Activated T-cell treated with anti-CD3 and anti-CD28 coated beads, Interleukin-2, amount 50 U/mL, for 48 hours (primary cell): ENCODE measurements around the gene RNF130.
A peak's percentile ranks its signal among the peaks of the same experiment; 100 is the strongest.

Experiments used
- DNase-seq, 2 experiments: peaks; one replicate each; pipeline ENCODE4 v3.0.0-alpha.2; 2020

The RNF130 gene

DNA sequence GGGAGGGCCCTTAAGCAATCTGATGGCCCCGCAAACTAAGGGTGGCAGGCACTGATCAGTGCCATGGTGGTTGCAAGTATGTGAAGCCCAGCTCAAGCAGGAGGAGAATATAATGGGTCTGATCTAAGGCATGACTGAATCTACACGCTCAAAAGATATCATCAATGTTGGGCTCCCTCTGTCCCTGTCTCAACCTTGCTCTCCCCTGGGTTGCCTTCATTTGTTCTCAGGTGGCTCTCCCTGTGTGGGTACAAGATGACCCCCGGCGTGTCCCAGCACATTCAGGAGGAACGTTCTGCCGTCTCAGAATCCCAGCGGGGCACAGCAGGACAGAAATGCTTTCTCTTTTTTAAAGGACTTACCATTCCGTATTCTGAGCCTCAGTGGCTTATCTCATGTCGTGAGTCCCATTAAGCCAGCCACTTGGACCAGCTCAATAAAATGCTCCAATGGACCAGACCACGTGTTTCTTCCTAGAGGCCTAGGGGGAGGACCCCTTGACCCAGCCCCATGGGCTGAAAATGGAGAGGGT is 12.0 kb upstream of the RNF130 start:
- no peak for DNase-seq

DNA sequence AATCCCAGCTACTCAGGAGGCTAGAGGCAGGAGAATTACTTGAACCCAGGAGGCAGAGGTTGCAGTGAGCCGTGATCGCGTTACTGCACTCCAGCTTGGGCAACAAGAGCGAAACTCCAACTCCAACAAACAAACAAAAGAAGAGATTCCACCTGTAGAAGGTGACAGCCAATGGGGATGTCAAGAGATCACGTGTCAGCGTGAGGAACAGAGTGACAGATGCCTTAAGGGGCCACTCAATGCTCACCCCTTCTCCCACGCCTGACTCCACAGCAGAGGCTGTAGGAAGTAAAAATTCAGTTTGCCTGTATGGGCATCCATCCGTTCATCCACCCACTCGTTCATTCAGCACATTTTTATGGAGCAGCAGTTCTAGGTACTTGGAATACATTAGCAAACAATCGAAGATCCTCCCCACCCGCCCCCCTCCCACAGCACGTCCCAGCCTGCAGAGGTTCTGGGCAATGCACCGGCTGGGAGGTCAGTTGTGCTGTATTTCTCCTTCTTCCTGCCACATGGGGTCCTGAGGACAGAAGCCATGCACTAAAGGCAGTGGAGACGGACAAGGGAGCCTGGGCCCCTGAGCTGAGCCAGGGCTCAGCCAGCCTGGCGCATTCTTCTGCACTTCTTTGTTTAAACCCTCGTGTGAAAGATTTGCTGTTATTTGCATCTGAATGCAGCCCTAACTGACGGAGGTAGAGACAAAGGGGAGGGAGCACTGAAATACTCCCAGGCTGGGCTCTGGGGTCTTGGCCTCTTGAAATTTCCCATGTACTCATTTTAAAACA is 11.3 kb upstream of the RNF130 start:
- DNase-seq, result no peak

DNA sequence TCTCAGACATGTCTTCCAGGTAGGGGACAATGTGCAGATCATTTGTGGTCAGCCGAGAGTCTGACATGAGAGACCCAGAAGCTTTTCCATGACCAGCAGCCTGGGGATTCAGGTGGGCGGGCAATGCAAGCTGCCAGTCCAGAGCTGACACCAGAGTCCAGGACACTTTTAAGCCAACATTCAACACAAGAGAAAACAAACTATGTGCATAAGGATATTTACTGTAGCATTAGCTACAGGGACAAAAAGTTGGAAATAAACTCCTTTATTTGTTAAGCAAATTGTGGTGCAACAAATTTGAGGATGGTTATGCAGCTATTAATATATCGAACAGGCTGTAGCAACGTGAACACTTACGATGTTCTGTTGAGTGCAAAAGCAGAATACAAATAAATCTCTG is 9.9 kb upstream of the RNF130 start:
- DNase-seq, result no peak

DNA sequence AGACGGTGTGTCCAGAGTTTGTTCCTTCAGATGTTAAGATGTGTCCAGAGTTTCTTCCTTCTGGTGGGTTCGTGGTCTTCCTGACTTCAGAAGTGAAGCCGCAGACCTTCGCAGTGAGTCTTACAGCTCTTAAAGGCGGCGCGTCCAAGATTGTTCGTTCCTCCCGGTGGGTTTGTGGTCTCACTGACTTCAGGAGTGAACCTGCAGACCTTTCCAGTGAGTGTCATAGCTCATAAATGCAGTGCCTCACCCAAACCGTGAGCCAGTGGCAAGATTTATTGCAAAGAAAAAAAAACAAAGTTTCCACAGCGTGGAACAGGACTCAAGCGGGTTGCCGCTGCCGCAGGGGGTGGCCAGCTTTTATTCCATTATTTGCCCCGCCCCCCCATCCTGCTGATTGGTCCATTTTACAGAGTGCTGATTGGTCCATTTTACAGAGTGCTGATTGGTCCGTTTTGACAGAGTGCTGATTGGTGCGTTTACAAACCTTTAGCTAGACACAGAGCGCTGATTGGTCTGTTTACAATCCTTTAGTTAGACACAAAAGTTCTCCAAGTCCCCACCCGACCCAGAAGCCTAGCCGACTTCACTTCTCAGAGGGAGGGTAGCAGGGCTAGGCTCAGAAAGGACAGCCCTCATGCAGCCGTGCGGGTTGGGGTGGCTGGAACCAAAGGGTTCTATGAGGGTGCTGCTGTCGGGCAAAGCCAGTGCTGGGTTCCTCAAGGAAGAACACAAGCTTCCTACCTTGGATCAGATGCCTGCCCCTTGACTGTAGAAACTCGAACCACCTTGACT is 9.1 kb upstream of the RNF130 start:
- peak; percentile 69 to 73 for DNase-seq

DNA sequence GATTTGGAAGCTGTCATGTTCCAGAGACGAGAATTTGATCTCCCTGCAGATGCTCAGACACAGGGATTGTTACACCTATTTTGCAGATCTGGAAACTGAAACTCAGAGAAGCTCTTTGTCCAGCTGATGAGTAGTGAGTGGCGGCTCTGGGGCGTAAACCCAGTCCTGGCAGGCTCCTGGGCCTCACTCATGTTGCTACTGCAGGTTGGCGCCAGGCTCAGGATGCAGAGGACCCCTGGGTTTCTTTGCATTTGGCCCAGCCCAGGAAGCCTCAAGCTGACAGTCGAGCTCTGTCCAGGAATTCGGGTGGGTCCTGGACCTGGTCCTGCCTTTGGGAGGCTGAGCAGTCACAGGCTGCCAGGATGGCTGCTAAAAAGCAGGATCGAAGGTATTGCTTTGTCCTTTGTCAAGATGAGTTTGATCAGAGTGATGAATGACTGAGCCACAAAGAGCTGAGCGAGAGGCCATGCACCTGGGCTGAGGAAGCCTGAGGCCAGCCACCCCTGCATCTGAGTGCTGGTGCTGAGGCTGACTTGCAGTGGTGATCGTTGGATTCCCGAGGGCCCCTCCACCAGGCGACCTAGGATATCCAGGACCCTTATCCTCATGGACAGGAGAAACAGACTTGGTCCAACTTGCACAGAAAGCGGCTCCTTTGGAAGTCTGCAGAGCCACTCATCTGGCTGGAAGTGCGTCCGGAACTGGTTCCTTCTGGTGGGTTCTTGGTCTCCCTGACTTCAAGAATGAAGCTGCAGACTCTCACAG is 8.3 kb upstream of the RNF130 start:
- DNase-seq, result no peak

DNA sequence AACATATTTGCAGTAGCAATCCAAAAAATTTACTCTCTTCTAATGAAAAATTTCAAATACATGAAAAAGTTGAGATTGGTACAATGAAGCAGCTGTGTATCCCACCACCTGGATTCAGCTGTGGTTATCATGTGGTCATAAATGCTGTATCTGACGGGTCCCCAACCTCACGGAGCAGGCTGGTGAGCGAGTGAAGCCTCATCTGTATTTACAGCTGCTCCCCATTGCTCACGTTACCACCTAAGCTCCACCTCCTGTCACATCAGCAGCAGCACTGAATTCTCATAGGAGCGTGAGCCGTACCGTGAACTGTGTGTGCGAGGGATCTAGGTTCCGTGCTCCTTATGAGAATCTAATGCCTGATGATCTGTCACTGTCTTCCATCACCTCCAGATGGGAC is 6.8 kb upstream of the RNF130 start:
- DNase-seq, result no peak

DNA sequence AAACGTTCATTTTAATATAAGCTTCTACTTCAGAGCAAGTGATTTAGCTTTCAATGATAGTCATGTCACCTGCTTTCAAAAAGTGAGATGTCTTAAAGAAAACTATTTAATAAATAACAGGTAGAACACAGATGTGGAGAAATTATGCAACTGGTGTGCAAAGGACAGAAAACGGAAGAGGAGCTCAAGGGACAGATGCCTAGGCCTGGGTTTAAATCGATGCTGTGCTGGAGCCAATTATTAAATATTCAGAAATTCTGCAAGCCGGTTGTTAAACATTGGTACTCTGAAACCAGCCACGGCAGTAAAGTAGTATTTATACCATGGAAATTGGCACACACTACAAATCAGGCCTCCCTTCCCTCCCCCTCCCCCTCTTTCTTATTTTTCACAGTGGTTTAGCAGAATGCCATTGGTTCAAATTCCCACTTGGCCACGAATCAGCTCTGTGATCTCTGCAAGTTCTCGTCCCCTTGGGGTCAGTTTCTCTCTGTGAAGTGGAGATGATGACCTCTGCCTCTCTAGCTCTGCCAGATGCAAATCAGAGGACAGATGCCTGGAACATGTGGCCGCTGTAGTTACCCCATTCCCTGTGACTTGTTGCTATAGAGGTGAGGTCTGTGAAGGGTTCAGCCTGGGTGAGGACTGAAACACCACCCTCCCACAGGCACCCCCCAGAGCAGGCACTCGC is 6.2 kb upstream of the RNF130 start:
- no peak for DNase-seq

DNA sequence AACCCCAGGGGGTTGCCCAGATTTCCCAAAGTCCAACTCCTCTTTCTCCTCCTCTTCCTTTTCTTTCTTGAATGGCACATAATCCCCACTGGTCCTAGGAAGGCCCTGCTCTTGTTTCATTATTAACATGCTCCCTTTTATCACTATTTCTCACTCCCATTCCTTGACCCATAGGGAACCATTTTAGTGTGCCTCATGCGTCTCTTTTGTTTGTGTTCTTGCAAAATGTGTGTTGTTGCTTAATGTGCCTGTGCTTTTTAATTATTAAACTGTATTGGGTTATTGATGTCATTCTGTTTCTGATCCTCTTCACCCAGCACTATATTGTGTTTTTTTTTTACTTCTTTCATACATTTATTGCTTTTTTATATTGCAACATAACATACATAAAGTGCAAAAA is 4.1 kb upstream of the RNF130 start:
- no peak for DNase-seq

DNA sequence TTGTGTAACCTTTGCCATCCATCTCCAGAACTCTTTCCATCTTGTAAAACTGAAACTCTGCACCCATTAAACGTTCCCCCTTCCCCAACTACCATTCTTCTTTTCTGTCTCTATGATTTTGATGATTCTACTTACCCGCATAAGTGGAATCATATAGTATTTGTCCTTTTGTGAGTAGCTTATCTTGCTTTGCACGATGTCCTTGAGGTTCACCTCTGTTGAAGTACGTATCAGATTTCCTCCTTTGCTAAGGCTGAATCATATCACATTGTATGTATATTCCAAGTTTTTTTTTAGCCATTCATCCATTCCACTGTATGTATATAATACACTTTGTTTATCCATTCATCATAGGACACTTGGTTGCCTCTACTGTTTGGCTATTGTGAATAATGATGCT is 2.9 kb upstream of the RNF130 start:
- DNase-seq, result no peak

DNA sequence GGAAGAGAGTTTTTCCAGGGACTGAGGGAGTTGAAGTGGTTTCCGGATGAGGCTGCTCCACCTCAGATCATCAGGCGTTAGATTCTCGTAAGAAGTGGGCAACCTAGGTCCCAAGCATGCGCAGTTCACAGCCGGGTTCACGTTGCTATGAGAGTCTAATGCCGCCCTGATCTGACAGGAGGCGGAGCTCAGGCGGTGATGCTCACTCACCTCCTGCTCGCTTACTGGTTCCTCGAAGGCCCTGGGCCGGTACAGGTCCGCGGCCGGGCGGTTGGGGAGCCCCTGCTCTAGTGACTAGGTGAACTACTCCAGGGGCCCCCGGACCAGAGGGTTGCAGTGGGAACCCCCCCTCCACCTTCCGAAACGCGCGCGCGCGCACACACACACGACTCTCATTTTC is 997 bp upstream of the RNF130 start:
- peak in 1 of 2 experiments; percentile 26 for DNase-seq

DNA sequence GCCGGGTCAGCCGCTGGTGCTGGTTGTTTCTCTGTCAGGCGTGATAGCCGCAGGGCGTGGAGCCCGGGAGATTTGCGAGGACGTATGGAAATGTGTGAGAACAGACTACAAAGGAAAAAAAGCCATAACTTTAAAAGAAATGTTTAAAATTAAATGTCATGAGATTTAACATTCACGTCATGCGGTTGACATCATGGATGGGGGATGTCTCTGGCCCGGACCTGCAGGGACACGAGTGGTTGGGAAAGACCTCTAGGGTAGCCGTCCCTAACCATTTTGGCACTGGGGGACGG is 643 bp upstream of the RNF130 start:
- DNase-seq, result no peak

DNA sequence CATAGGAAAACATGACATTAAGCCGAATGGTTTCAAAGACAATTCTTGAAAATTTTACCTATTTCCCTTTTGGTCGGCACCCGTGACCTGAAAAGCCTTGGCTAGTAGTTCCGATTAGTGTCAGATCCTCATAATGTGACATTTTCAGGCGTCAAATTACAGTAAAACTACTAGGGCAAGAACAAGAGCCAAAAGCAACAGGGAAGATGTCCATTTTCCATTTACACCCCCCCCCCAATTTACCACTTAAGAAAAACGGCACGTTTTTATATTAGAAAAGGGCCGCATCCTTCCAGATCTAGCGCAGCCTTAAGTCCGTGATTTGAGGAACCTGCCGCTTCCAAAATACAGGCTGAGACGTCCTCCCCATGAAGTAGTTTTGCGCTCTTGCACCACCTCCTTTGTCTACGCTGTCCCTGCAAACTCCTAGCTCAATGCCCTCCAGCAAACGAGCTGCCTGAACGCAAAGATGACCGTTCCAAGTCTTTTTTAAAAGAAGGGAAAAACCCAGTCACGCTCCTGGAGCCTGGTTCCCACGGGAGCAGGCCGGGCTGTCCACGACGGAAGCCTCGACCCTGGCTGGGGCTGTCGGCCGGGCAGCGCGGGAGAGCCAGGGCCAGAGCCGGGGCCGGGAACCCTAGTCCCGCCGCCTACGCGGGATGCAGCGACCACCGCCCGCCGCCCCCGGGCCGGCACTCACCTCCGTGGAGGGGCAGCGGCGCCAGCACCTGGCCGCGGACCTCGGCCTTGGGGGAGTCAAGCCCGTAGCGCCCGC is 616 bp downstream of the RNF130 start:
- peak in 1 of 2 experiments; percentile 58 for DNase-seq

DNA sequence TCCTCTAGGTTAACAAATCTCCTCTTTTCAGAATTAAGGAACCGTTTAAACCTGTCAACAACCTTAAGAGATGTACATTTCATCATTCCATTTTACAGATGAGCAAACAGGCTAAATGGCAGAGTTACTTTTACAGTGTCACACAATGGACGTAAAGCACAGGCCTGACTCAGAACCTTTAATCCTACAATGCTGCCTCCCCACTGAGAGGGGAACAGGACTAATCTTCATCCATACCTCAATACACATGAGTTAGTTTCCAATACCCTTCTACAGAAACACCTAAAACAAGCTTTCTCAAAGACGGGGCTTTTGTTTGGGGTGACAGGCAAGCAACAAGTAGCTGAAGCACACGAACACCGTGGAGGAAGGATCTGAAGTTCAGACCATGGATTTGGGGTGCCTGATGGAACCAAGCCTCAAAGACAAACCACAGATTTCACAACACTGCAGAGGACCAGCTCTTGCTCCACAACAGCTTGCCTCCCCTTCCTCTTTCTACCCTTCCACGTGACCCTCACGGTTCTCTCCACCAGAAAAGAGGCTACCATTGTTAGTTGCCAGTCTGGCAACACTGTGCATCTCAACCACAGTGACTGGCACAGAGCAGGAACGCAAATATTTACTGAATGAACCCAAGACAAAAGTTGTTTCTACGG is 1.8 kb downstream of the RNF130 start:
- DNase-seq, result no peak

DNA sequence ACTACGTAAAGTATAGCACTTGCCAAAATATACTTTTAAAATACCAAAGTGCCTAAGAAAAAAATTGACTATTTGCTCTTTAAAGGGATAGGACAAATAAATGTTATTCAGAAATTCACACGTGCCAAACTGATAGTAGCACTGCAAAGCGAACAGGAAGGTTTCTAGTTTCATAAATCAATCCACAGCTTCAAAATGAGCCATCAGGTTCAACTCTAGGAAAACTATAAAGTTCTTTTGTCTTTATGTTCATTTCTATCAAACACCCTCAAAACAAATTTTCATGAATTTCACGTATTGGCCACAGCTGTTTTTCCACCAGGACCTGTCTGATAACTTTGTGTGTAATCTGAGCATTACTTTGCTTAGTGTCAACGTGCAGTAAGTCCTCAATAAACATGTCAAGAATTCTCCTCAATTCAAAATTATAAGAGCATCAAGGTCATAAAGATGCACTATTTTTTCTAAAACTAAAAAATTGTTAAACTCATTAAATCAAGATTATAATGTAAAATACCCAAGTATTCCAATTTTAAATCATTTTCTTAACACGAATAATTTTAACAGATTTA is 3.0 kb downstream of the RNF130 start:
- DNase-seq, result no peak

DNA sequence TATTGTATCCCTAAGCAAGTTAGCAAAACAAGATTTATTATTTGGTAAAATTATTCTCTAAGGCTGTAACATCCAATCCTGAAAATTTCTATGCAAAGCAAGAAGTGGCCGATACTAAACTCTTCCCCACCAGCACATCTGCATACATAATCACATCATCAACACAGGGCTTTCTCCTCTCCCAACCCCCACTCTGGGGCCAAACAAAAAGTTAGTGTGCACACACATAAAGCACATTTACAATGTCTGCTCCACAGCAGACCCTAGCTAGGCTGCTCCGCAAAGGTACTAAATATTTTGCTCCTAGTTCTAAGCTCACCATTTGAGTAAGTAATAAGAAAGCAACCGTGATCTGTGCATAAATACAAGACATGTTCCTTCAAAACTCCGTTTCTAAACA is 3.6 kb downstream of the RNF130 start:
- no peak for DNase-seq

DNA sequence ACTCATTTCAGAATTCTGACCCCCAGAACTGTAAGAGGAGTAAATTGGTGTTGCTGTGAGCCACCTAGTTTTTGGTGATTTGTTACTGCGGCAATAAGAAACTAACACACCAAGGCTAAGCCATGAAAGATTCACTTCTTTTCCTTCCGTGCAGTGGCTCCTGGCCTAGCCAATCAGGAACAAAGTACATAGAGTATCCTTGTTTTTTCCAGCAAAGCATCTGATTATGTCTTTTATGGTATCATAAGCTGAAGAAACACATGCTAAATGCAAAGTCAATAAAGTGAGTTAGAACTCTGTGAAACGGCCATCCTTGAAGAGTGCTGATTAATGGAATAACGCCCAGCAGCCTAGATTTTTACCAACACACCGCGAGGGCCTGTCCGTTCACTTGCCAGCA is 11.4 kb downstream of the RNF130 start:
- no peak for DNase-seq

DNA sequence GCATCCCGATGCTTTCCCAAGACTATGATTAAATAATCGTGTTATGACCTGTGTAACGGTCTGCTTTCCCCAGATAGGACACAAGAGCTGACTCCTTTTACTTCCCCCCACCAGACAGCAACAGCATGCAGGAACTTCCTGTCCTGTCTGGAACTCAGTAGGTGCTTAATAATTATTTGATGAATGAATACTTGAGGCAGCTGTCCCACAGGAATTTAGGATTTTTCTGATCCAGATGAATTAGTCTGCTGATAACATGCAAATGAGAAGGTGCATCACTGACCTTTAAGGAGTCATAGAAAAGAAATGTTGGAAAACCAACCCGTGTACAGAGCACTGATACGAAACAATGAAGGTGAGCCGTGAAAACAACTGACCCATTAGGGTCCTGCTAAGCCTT is 12.2 kb downstream of the RNF130 start:
- DNase-seq, result no peak

DNA sequence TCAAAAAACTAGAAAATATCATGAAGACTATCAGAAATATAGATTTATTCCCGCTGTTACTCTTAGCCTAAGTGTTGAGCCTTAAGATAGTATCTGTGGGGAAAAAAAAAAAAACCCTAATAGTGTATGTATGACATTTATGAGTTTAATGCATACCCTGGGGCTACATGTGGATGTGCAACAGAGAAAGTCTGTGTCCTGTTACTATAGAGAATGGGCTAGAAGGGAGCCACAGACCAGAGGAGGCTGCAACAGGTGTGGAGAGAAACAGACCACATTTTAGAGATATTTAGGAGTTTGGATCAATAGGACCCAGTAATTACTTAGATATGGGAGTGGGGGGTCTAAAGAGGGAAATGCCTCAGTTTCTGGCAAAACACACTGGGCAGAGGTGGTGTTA is 15.4 kb downstream of the RNF130 start:
- DNase-seq, result no peak

DNA sequence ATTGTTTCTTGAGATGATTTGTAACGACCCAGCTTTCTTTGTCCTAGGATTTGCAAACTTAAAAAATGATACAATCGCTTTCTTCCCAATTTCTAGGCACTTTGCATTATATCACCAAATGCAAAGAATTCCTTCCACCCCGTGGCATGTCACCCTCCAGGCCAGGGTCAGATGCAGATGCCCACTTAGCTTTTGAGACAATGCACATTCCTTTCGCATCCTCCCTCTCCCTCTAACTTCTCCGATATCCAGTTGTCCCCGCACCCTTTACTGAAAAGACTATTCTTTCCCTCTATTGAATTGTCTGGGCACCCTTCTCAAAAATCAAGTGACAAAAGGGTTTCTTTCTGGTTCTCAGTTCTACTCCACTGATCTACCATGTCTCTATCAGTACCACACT is 17.3 kb downstream of the RNF130 start:
- DNase-seq, result no peak

DNA sequence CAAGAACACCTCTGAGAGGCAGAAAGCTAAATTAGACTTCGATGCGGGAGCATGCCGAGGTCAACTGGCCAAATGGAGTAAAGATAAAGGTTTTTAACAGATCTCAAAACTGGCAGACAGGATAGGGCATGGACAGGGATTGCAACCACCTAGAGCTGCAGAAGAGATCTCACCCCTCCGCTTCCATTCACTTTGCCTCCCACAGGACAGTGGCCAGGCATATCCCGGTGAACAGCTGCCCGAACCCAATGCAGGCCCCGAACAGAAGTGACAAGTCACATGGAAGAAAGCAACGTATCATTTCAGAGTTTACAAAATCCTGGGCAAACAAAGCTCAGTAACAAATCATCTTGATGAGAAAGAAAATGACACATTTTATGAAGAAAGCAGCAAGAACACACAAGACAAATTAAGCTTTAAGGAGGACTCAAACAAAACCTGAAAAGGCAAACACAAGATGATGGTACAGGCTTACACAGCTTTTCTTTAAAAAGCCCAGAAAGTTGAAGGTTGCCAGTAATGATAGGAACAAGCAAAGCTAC is 18.4 kb downstream of the RNF130 start:
- no peak for DNase-seq

DNA sequence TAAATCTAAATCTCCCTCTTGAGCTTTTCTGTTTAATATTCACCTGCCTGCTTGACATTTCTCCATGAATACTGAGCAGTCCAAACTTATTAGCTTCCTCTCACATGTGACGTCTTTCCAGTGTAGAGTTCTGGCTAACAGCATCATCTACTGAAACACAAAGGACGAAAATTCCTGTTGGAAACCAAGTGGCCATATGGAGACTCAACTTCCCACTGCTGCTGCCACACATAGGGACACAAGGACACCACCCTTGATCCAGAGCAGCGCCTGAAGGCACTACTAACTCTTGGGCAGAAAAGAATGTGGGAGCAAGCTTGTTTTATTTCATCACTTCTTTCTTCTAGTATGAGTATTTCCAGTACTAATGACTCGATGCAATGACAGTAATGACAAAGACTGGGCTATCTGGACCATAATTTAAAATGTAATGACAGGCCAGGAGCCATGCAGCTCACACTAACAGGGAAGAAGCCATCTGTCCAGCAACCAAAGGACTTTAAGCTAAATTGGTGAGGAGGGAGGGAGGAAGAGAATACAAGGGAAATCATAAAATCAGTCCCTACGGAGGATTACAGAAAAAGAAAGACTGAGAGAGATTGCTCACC is 19.2 kb downstream of the RNF130 start:
- DNase-seq, result no peak
